Endodermal cell (in vitro differentiated cells): Measurements from ENCODE around the gene TMEM132A. TPM values are rescaled to one million over a fixed set of nuclear protein-coding genes. Genes with fewer than 3 reads are reported as not detected.

Experiments
- DNase-seq: peaks from one replicate; pipeline ENCODE4 v3.0.0-alpha.2; 2017
- H3K27ac ChIP-seq: 2 replicates; pipeline ENCODE4 v1.5.1; 2013; ENCODE audit warnings: mild to moderate bottlenecking, low read depth, low read length, moderate library complexity
- H3K27me3 ChIP-seq: 2 replicates; pipeline ENCODE4 v1.6.1; 2013; ENCODE audit warnings: mild to moderate bottlenecking, low read length, moderate library complexity; ENCODE audit not compliant: insufficient read depth, control insufficient read depth, poor library complexity, severe bottlenecking
- H3K36me3 ChIP-seq: 2 replicates; pipeline ENCODE4 v1.7.0; 2013; ENCODE audit warnings: mild to moderate bottlenecking, low read length, moderate library complexity; ENCODE audit not compliant: control insufficient read depth, insufficient read depth
- H3K4me1 ChIP-seq: one replicate; pipeline ENCODE4 v1.7.0; 2013; ENCODE audit warnings: low read length; ENCODE audit not compliant: control insufficient read depth, insufficient read depth
- H3K4me3 ChIP-seq: 2 replicates; pipeline ENCODE4 v1.5.1; 2013; ENCODE audit warnings: mild to moderate bottlenecking, low read length, moderate library complexity
- H3K9ac ChIP-seq: 2 replicates; pipeline ENCODE4 v1.6.1; 2013; ENCODE audit warnings: mild to moderate bottlenecking, low read length, moderate library complexity; ENCODE audit not compliant: poor library complexity, severe bottlenecking; ENCODE audit errors: extremely low read depth
- H3K9me3 ChIP-seq: 2 replicates; pipeline ENCODE4 v1.6.1; 2013; ENCODE audit warnings: mild to moderate bottlenecking, low read length, moderate library complexity; ENCODE audit not compliant: control insufficient read depth
- H3K27ac Mint-ChIP-seq: 2 replicates; pipeline ENCODE4 v1.8.0; 2020; ENCODE audit warnings: mixed read lengths
- H3K27me3 Mint-ChIP-seq: 2 replicates; pipeline ENCODE4 v1.8.0; 2021; ENCODE audit warnings: mild to moderate bottlenecking, mixed read lengths; ENCODE audit not compliant: insufficient read depth
- H3K36me3 Mint-ChIP-seq: 2 replicates; pipeline ENCODE4 v1.8.0; 2020; ENCODE audit warnings: low read depth, mixed read lengths
- H3K4me1 Mint-ChIP-seq: 2 replicates; pipeline ENCODE4 v1.8.0; 2020; ENCODE audit warnings: mixed read lengths
- H3K4me3 Mint-ChIP-seq: 2 replicates; pipeline ENCODE4 v1.8.0; 2020; ENCODE audit warnings: mild to moderate bottlenecking, moderate library complexity, mixed read lengths
- H3K9me3 Mint-ChIP-seq: 2 replicates; pipeline ENCODE4 v1.8.0; 2020; ENCODE audit warnings: mild to moderate bottlenecking, mixed read lengths
- WGBS, 2 experiments: methylation state at CpG; one replicate each; pipeline versions ENCODE4 v1.1.5 to v1.1.7; 2013; ENCODE audit warnings: missing lambda C conversion rate in 2 of 2, mixed read lengths in 1 of 2; ENCODE audit not compliant: insufficient coverage in 1 of 2, insufficient read length in 1 of 2; 5-methylcytosine and 5-hydroxymethylcytosine counted together
- total RNA-seq, 2 donors: library from RNA; stranded (reverse); fragmentation: NEBNext Ultra II Directional in 1 of 2; extraction: Animal tissue kit (Norgen Biotek cat#: 25700) in 1 of 2; gene quantifications; 2 replicates in 1 of 2; 3 replicates in 1 of 2; pipeline ENCODE4 v1.2.1, GENCODE V29; 2021
- TF ChIP-seq, protein P1 (sequence below): fragments of 200-600 bp; sonication (generic); conservative IDR thresholded peaks from 2 replicates; pipeline ENCODE4 v1.5.0; 2021; ENCODE audit warnings: antibody characterized with exemption, mild to moderate bottlenecking

TMEM132A gene
- total RNA-seq, 2 donors from 2014 or later: 135 to 140 TPM

DNA sequence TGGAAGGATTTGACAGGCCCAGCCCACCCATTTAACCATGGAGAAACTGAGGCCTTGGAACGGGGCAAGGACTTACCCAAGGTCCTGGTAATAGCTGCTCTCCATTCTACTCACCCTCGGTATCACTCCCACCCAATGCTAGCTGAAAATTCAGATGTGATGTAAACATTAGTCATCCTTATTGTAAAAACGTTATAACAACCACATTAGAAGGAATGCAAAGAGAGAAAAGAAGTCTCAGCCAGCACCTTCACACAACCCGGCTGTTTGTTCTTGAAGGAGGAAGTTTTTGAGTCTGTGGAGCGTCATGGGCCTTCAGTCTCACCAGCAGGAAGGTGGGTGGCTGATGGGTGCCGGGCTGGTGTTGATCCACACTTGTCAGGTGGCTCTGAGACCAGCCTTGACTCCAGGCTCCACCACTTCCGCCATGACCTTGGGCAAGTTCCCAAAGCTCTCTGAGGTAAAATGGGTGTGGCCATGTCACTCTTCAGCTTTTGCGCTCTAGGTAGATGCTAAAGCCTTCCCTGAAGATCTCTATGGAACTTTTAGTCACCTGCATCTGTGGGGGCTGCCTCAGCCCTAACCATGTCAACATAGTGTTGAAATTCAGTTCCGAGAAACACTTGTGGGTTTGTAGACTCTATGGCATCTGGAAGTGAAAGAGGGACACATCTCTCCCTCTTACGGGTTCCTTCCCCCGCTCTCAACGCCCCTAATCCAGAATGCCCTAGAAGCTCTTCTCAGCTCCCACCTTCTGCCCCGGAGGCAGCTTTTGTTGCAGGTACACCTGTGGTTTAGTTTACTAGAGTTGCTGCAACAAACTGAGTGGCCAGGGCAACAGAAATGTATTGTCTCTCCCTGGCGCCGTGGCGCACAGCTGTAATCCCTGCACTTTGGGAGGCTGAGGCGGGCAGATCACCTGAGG lies 62.0 kb downstream of the TMEM132A start:
- Mint-ChIP-seq H3K9me3 (no peaks in the 10 kb centered on the region), H3K36me3 (no peaks in the 10 kb centered on the region), H3K27ac (no peak overlapping the region), H3K4me1 (peaks cover 2% of the 10 kb centered on the region), H3K4me3 (no peak overlapping the region), H3K27me3 (peaks cover 11% of the 10 kb centered on the region)
- peak; percentile 31 for DNase-seq
- Histone ChIP-seq H3K9ac (no peak overlapping the region), H3K9me3 (no peaks in the 10 kb centered on the region), H3K27me3 (peaks cover 7% of the 10 kb centered on the region), H3K27ac (no peak overlapping the region), H3K4me3 (no peak overlapping the region), H3K4me1 (no peaks in the 10 kb centered on the region), H3K36me3 (no peaks in the 10 kb centered on the region)
- TF ChIP-seq, protein P1, sequence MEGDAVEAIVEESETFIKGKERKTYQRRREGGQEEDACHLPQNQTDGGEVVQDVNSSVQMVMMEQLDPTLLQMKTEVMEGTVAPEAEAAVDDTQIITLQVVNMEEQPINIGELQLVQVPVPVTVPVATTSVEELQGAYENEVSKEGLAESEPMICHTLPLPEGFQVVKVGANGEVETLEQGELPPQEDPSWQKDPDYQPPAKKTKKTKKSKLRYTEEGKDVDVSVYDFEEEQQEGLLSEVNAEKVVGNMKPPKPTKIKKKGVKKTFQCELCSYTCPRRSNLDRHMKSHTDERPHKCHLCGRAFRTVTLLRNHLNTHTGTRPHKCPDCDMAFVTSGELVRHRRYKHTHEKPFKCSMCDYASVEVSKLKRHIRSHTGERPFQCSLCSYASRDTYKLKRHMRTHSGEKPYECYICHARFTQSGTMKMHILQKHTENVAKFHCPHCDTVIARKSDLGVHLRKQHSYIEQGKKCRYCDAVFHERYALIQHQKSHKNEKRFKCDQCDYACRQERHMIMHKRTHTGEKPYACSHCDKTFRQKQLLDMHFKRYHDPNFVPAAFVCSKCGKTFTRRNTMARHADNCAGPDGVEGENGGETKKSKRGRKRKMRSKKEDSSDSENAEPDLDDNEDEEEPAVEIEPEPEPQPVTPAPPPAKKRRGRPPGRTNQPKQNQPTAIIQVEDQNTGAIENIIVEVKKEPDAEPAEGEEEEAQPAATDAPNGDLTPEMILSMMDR: no peak
- WGBS, 2 experiments: 88 to 91% methylated on average over 14 to 17 of the region's 17 CpGs

Other genes with a start within 250 kb of the TMEM132A start
- not detected for gene MS4A8, start 224.8 kb upstream of the TMEM132A start, total RNA-seq
- gene MS4A18, start 199.7 kb upstream of the TMEM132A start, total RNA-seq: not detected
- gene MS4A15, start 167.6 kb upstream of the TMEM132A start, total RNA-seq: not detected
- gene MS4A10, start 139.1 kb upstream of the TMEM132A start, total RNA-seq: not detected
- 10 to 100 TPM; 22.4 to 27.9 TPM for gene CCDC86, start 82.3 kb upstream of the TMEM132A start, total RNA-seq
- under 1 TPM in 1 of 2 donors, not detected in 1; 0.15 TPM for gene PTGDR2, start 68.5 kb upstream of the TMEM132A start, total RNA-seq
- gene ZP1, start 56.9 kb upstream of the TMEM132A start, total RNA-seq: not detected
- gene PRPF19, start 17.9 kb upstream of the TMEM132A start, total RNA-seq: 100 to 1,000 TPM; 106 to 109 TPM
- gene TMEM109, start 10.3 kb upstream of the TMEM132A start, total RNA-seq: 10 to 100 TPM; 41.4 to 56.8 TPM
- gene SLC15A3, start 27.7 kb downstream of the TMEM132A start, total RNA-seq: 1 to 10 TPM; 1.4 to 1.6 TPM
- 1 to 10 TPM; 1.5 to 1.6 TPM for gene CD6, start 47.2 kb downstream of the TMEM132A start, total RNA-seq
- gene CD5, start 178.0 kb downstream of the TMEM132A start, total RNA-seq: not detected
- gene VPS37C, start 237.0 kb downstream of the TMEM132A start, total RNA-seq: 10 to 100 TPM; 23.9 to 26.7 TPM